Measurements from ENCODE around the gene KPNA6.

Gene KPNA6

DNA sequence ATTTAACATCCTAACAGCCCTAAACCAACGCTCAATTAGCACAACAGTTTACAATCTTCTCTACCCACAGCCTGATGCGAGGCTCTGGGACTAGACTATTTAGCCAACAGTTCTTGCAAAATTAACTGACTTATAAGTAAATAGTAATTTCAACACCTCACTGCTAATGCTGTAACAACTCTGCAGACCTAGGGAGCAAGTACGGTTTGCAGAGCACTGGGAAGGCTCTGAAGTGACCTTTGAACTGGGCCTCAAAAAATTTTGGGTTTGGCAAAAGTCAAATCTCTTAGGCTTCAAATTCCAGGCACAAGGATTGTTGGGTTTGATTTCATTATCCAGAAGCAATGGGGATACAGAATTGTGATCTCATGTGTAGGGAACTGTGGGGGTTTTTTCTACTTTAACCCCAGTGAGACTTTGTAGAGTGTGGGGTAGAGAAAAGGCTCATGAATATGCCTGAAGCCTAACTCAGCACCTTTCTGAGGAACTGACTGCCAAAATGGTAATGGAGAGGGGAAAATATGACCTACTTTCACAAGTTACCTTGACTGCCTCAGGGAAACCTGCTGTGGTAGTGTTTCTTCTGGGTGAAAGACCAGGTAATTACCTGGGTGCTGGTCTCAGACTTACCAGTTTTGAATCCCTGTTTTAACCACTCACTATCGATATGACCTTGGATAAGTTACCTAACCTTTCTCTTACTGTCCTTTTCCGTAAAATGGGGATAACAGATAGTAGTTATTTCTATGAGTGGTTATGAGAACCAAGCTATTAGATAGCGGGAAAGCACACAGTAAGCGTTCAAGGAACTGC lies 70.7 kb downstream of the KPNA6 start:
- H3K4me1 ChIP-seq (ENCODE audit: insufficient read depth, low read length): peaks cover 40% of the 10 kb centered on the region
- H3K4me3 ChIP-seq (ENCODE audit: low read depth in 1 of 2, low read length in 2 of 2): peak overlapping the region in 1 of 2 experiments; percentile 92; a peak in 2 of 4 replicates
- H4K20me1 ChIP-seq (ENCODE audit: insufficient read depth, low read length): peaks cover 19% of the 10 kb centered on the region
- H3K79me2 ChIP-seq (ENCODE audit: insufficient read depth, low read length): peaks cover 38% of the 10 kb centered on the region
- H3K36me3 ChIP-seq (ENCODE audit: insufficient read depth, low read length): peaks cover 46% of the 10 kb centered on the region
- H2AFZ ChIP-seq (ENCODE audit: low read depth, low read length): peak overlapping the region; percentile 77
- TF ChIP-seq, protein P1, sequence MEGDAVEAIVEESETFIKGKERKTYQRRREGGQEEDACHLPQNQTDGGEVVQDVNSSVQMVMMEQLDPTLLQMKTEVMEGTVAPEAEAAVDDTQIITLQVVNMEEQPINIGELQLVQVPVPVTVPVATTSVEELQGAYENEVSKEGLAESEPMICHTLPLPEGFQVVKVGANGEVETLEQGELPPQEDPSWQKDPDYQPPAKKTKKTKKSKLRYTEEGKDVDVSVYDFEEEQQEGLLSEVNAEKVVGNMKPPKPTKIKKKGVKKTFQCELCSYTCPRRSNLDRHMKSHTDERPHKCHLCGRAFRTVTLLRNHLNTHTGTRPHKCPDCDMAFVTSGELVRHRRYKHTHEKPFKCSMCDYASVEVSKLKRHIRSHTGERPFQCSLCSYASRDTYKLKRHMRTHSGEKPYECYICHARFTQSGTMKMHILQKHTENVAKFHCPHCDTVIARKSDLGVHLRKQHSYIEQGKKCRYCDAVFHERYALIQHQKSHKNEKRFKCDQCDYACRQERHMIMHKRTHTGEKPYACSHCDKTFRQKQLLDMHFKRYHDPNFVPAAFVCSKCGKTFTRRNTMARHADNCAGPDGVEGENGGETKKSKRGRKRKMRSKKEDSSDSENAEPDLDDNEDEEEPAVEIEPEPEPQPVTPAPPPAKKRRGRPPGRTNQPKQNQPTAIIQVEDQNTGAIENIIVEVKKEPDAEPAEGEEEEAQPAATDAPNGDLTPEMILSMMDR (IDR thresholded peaks at IDR 0.05; ENCODE audit: borderline replicate concordance, extremely low read depth, low read length, poor library complexity, severe bottlenecking): no peak
- no peak for TF ChIP-seq EZH2 (IDR thresholded peaks at IDR 0.05; ENCODE audit: borderline replicate concordance, low read depth, low read length, severe bottlenecking)
- no peak for ATAC-seq (ENCODE audit: insufficient read depth, low read depth)
- H3K27me3 ChIP-seq (ENCODE audit: insufficient read depth, low read length, poor library complexity): no peaks in the 10 kb centered on the region
- no peaks in the 10 kb centered on the region for H3K9me3 ChIP-seq (ENCODE audit: insufficient read depth, low read length, severe bottlenecking)
- peak overlapping the region; percentile 94 for H3K27ac ChIP-seq (ENCODE audit: low read length)
- no peak for DNase-seq
- H3K9ac ChIP-seq (ENCODE audit: low read depth, low read length): peak overlapping the region; percentile 95
- peak overlapping the region; percentile 98 for H3K4me2 ChIP-seq (ENCODE audit: insufficient read depth, low read length)

DNA sequence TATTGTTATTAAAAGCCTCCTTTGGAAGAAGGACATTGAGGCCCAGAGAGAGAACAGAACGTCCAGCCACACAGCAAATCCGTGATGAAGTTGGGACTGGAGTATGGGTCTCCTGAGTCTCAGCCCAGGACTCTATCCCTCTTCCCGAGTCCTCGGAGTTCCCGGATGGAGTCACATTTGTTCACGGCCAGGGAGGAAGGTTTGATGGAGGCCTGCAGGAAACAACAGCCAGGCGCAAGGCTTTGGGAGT lies 71.3 kb downstream of the KPNA6 start:
- Histone ChIP-seq H2AFZ (ENCODE audit: low read depth, low read length) (peak overlapping the region; percentile 77), H3K9me3 (ENCODE audit: insufficient read depth, low read length, severe bottlenecking) (no peaks in the 10 kb centered on the region), H3K27ac (ENCODE audit: low read length) (peak overlapping the region; percentile 94), H3K9ac (ENCODE audit: low read depth, low read length) (peak overlapping the region; percentile 95), H3K79me2 (ENCODE audit: insufficient read depth, low read length) (peaks cover 43% of the 10 kb centered on the region), H3K4me1 (ENCODE audit: insufficient read depth, low read length) (peaks cover 44% of the 10 kb centered on the region), H3K27me3 (ENCODE audit: insufficient read depth, low read length, poor library complexity) (no peaks in the 10 kb centered on the region), H3K4me3 (ENCODE audit: low read depth in 1 of 2, low read length in 2 of 2) (peak overlapping the region; percentile 92 to 95; a peak in 3 of 4 replicates), H3K4me2 (ENCODE audit: insufficient read depth, low read length) (peak overlapping the region; percentile 98), H4K20me1 (ENCODE audit: insufficient read depth, low read length) (peaks cover 23% of the 10 kb centered on the region), H3K36me3 (ENCODE audit: insufficient read depth, low read length) (peaks cover 45% of the 10 kb centered on the region)
- DNase-seq (no peak), ATAC-seq (ENCODE audit: insufficient read depth, low read depth) (no peak)
- TF ChIP-seq, protein P1 (IDR thresholded peaks at IDR 0.05; ENCODE audit: borderline replicate concordance, extremely low read depth, low read length, poor library complexity, severe bottlenecking): no peak
- no peak for TF ChIP-seq EZH2 (IDR thresholded peaks at IDR 0.05; ENCODE audit: borderline replicate concordance, low read depth, low read length, severe bottlenecking)

DNA sequence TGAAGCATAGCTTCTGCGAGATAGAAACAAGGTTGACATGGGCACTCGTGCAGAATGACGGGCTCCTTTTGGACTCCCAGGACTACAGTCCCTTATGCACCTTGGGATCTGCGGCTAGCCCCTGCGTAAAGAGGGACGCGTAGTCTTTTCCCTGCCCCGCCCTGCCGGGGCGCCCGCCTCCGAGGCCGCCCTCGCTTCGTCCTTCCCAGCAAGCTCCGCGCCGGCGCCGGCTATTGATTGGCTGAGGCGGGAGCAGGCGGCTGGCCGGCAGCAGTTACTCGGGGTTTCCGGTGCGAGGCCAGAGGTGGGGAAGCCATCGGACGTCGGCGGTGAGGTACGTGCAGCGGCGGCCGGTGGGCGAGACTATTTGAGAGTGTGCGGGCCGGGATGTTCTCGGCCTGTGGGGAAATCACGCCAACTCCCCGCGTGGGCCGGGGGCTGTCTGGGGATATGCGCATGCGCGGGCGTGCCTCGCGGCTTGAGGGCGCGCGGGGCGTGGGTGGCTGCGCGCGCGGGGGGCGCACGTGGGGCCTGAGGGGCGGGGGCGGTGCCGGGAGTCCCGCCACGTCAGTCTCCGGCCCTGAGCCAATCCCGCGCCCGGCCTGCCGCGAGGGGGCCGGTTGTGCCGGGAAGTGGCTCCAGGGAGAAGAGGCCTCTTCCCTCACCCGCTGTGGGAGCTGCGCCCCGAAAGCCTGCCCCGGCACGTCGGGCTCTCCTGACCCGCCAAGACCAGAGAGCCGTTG lies 71.8 kb downstream of the KPNA6 start, which contains the start of gene TXLNA:
TXLNA (plus strand) TSS at position 233 of the 743 bp plus-strand sequence. CDS start 671 bp downstream, outside the sequence.
- Histone ChIP-seq H3K4me1 (ENCODE audit: insufficient read depth, low read length) (peaks cover 49% of the 10 kb centered on the region), H3K27ac (ENCODE audit: low read length) (peak within 1 kb of the TSS; percentile 94), H3K27me3 (ENCODE audit: insufficient read depth, low read length, poor library complexity) (no peaks in the 10 kb centered on the region), H3K36me3 (ENCODE audit: insufficient read depth, low read length) (peaks cover 45% of the 10 kb centered on the region), H4K20me1 (ENCODE audit: insufficient read depth, low read length) (peaks cover 23% of the 10 kb centered on the region), H2AFZ (ENCODE audit: low read depth, low read length) (peak within 1 kb of the TSS; percentile 77), H3K4me2 (ENCODE audit: insufficient read depth, low read length) (peak within 1 kb of the TSS; percentile 98), H3K9me3 (ENCODE audit: insufficient read depth, low read length, severe bottlenecking) (no peaks in the 10 kb centered on the region), H3K4me3 (ENCODE audit: low read depth in 1 of 2, low read length in 2 of 2) (peak within 1 kb of the TSS; percentile 92 to 95), H3K79me2 (ENCODE audit: insufficient read depth, low read length) (peaks cover 48% of the 10 kb centered on the region), H3K9ac (ENCODE audit: low read depth, low read length) (peak within 1 kb of the TSS; percentile 95)
- TF ChIP-seq, protein P1 (IDR thresholded peaks at IDR 0.05; ENCODE audit: borderline replicate concordance, extremely low read depth, low read length, poor library complexity, severe bottlenecking): no peak
- TF ChIP-seq EZH2 (IDR thresholded peaks at IDR 0.05; ENCODE audit: borderline replicate concordance, low read depth, low read length, severe bottlenecking): no peak
- peak; percentile 90 for ATAC-seq (ENCODE audit: insufficient read depth, low read depth)
- DNase-seq: peak; percentile 93
